Left renal cortex interstitium (tissue), 4 donors: Measurements from ENCODE around the gene ZNF780A. TPM values are rescaled to one million over a fixed set of nuclear protein-coding genes. Genes with fewer than 3 reads are reported as not detected.
"Not testable (repeated sequence)": the region's sequence is repeated elsewhere in the genome, so short reads cannot be mapped to it uniquely, and the experiment has no call there.

Experiments used
- DNase-seq, 4 donors: peaks; one replicate each; pipeline ENCODE4 v3.0.0-alpha.2; 2013; ENCODE audit warnings: low read depth in 4 of 4, low spot score in 2 of 4, missing footprints in 1 of 4
- polyA plus RNA-seq, 4 donors: library from polyadenylated mRNA; unstranded; fragments of 120-200 nt; gene quantifications; one replicate each; pipeline ENCODE4 v1.2.1, GENCODE V29; 2013; ENCODE audit not compliant: insufficient read length in 4 of 4

Gene ZNF780A
- polyA plus RNA-seq, 4 donors = 17.4 to 19.8 (median 18.6) TPM

DNA sequence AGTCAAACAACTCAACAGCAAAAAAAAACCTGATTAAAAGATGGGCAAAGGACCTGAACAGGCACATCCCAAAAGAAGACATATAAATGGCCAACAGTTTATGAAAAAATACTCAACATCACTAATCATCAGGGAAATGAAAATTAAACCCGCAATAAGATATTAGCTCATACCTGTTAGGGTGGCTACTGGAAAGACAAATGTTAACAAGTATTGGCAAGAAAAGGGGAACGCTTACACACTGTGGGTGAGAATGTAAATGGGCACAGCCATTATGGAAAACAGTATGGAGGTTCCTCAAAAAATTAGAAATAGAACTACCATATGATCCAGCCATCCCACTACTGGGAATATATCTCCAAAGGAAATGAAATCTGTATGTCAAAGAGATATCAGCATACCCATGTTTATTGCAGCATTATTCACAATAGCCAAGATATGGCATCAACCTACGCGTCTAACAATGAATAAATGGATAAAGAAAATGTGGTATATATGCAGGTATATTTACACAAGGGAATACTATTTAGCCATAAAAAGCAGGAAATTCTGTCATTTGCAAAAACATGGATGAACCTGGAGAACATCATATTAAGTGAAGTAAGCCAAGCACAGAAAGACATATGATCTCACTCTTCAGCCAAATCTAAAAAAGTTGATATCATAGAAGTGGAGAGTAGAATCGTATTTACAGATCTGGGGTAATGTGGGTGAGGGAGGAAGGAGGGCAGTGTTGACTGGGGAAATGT, 2.3 kb downstream of the ZNF780A start:
- no peak for DNase-seq

GRCh38 chr19:40084948-40085347, 5.8 kb downstream of the ZNF780A start:
- DNase-seq = no peak

- DNase-seq = no peak
These were observed 9.3 kb downstream of the ZNF780A start for GRCh38 chr19:40081411-40081810.

DNA sequence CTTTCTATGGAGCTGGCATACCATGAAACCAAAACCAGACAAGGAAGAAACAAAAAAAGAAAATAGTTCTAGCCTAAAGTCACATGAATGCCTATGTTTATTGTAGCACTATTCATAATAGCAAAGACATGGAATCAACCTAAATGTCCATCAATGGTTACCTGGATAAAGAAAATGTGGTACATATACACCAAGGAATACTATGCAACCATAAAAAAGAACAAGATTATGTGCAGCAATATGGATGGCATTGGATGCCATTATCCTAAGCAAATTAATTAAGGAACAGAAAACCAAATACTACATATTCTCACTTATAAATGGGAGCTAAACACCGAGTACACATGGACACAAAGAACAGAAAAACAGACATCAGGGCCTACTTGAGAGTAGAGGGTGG, 10.5 kb downstream of the ZNF780A start:
- no peak for DNase-seq

- no peak for DNase-seq
These were observed 12.4 kb downstream of the ZNF780A start for GRCh38 chr19:40078377-40078776.

DNA sequence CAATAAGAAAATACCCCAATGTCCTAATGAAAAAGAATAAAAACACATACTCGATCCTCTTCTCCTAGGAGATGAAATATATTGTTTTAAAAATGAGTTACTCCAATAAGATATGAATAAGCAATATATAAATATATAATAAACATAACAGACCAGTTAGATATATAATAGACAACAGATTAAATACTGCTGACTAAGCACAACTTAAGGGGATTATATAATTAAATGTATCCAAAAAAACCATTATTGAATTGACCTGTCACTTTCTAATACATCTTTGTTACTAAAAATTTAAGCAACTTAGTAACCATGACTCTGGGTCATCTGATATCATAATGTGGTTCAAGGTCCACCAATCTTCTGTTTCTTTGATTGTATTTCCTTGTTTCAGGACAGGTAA, 20.7 kb downstream of the ZNF780A start:
- DNase-seq = no peak

DNA sequence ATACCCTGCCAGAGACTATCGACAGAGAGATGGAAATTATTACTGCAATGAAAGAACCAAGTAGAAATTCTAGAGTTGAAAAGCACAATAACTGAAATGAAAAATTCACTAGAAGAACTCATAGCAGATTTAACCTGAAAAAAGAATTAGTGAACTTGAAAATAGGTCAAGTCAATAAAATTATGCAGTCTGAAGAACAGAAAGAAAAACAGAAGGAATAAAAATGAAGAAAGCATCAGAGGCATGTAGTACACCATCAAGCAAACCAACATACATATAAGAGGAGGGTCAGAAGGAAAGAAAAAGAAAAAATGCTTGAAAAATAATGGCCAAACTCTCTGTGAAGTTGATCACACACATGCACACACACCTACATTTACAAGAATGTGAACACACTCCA, 31.1 kb downstream of the ZNF780A start:
- no peak for DNase-seq

- no peak for DNase-seq
These were observed 33.6 kb downstream of the ZNF780A start for GRCh38 chr19:40057166-40057565.

DNA sequence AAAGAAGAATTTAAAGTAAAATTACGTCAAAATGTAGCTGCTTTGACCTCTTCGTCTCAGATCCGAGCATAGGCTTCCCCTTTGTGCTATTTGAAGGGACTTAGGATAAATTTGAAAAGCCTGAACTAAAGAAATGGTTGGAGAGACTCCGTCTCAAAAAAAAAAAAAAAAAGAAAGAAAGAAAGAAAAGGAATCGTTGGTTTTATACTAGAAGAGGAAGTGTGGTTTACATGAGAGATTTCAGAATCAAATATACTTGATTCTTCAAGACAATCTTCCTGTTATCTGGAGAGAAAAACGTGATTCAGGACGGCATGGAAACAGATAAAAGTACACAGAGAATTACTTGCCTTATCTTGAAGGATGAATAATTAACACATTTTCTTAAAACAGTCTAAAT, 34.2 kb downstream of the ZNF780A start:
- DNase-seq = peak in 1 of 4 donors; percentile 6

DNA sequence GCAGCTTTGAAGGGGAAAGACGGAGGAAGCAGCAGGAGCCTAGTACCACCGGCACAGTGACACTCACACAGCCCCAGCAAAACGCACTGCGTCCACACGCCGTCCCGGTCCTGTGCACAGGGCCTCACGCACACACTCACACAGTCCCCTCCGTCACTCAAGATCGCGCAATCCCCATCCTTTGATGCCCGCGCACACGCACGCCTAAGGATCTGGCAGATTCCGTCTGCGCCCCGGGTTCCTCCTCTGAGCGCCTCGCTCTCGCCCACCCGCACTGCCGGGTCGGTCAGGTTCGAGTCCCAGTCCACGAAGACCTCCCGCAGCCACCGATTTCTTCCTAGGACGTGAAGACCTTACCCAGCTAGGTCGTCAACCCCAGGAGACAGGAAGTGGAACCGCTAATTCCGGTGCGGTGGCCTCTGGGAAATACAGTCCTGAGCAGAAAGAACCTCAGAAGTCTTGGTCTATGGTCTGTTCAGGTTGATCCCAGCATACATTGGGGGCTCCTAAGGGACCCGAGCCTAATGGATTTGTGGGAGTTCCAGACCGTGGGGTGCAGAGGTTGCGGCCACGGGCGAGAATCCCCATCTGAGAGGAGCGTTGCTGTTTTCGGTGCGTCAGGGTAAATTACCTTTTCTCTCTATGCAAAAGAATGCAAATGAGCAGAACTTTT, 34.8 kb downstream of the ZNF780A start, which contains the start of gene ZNF780B:
TSS of gene ZNF780B (minus strand) at position 400 of the 673 bp plus-strand sequence. CDS start 5,899 bp downstream, outside the sequence.
- peak; percentile 30 to 60 (median 58) for DNase-seq

GRCh38 chr19:40055049-40055448, 35.7 kb downstream of the ZNF780A start:
- no peak for DNase-seq

- DNase-seq = no peak
These were observed 36.1 kb downstream of the ZNF780A start for GRCh38 chr19:40054632-40055031.

DNA sequence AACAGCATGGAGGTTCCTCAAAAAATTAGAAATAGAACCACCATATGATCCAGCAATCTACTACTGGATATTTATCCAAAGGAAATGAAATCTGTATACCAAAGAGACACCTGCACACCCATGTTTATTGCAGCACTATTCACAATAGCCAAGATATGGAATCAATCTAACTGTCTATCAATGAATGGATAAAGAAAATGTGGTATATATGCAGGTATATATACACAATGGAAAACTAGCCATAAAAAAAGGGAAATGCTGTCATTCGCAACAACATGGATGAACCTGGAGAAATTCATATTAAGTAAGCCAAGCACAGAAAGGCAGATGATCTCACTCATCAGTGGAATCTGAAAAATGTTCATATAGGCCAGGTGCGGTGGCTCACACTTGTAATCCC, 37.3 kb downstream of the ZNF780A start:
- no peak for DNase-seq

- not testable (repeated sequence) for DNase-seq
These were observed 49.0 kb downstream of the ZNF780A start for GRCh38 chr19:40041718-40042117.

- DNase-seq = not testable (repeated sequence)
These were observed 52.7 kb downstream of the ZNF780A start for GRCh38 chr19:40038047-40038446.

- no peak for DNase-seq
These were observed 54.7 kb downstream of the ZNF780A start for GRCh38 chr19:40035996-40036395.

- DNase-seq = no peak
These were observed 56.7 kb downstream of the ZNF780A start for GRCh38 chr19:40033989-40034560.

GRCh38 chr19:40026597-40026970, 64.2 kb downstream of the ZNF780A start:
- DNase-seq = no peak

DNA sequence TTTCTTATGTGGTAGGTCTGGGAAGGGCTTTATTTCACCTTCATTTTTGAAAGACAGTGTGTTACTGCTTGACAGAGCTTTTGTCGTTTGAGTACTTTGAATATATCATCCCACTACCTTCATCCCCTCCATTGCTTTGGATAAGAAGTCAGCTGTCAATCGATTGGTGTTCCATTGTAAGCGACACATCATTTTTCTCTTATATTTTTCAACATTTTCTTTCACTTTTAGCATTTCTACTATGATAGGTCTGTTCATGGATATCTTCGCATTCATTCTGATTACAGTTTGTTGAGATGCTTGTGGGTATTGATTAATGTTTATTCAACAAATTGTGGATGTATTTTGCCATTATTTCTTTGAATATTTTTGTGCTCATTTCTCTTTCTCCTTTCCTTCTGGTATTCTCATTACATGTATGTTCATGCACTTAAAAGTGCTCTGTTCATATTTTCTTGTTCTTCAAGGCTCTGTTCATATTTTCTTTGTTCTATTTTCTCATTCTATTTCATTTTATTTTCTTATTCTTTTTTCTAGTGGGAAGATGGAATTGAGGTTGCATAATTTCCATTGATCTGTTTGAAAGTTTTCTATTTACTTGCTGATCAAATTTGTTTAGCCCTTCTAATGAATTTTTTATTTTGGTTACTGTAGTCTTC, 64.7 kb downstream of the ZNF780A start:
- no peak for DNase-seq

GRCh38 chr19:40023969-40024368, 66.8 kb downstream of the ZNF780A start:
- no peak for DNase-seq
